GM19240 (cell line): ENCODE results near the gene XXYLT1.
"Not testable (repeated sequence)": the region's sequence is repeated elsewhere in the genome, so short reads cannot be mapped to it uniquely, and the experiment has no call there.

Experiments used
- DNase-seq: peaks from one replicate; pipeline ENCODE4 v3.0.0; 2011; ENCODE audit warnings: low spot score; ENCODE audit not compliant: insufficient read length

XXYLT1 gene

DNA sequence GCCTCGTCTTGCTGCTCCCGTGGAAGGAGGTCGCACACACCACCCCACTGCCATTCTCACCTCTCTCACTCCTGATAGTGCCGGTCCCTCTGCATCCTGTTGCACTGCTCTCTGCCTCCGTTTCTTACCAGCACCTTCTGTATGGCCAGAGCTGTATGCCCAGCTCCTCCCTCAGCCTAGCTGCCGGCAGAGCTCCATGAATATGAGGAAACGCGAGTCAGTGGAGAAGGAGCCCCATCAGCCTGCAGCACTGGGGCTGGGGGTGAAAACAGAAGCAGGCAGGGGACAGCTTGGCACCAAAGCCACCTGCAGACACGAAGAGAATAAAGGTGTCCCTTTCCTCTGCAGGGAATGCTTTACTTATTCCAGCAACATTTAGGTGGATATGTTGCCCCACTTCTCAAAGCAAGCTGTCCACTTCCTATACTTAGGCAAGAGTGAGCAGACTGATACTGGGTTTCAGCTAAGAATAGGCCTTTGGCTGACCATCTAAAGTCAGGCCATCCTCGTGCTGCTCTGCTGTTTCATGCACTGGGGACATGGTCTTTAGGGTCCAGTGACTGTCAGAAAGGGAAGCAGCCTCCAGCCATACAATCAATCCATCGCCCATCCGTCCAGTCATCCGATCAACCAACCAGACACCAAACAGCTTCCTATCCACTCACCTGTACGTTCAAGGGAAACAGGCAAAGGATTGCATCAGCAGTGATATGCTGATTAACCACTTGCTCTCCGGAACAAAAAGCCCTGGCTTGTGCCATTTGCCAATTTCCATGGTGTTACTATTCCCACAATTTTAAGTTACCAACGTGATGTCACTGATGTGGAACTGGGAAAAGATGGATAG is 222.7 kb downstream of the XXYLT1 start:
- no peak for DNase-seq

DNA sequence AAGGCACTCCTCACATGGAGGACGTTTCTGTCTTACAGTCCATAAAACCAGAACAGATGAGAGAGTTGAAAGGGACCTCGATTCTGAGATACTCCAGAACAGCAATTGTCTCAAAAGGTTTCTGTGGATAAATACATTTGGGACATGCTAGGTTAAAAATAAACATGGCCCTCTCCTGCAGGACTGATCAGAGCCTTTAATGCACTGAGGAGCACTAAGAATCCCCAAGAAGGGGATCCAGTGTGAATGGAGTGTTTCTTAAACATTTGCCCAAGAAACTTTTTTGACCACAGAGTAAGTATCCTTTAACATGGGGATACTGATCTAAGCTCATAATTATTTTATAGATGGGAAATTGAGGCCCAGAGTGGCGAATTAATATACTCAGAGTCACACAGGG is 223.4 kb downstream of the XXYLT1 start:
- no peak for DNase-seq

DNA sequence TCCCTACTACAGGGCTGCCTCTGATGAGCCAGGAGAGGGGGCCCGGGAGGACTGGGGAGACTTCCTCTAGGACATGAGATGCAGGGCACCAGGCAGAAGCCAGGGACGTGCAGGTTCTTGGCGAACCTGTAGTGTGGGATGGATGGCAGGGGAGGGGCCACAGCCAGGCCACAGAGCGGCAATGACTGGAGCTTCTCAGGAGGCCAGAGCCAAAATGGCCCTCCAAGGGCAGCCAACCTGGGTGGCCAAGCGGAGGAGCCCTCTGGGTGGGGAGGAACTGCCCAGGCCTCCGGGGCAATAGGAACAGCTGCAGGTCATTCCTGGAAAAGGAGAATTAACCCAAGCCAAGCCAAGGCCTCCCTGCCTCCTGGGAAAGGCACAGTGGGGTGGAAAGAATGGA is 224.5 kb downstream of the XXYLT1 start:
- no peak for DNase-seq

DNA sequence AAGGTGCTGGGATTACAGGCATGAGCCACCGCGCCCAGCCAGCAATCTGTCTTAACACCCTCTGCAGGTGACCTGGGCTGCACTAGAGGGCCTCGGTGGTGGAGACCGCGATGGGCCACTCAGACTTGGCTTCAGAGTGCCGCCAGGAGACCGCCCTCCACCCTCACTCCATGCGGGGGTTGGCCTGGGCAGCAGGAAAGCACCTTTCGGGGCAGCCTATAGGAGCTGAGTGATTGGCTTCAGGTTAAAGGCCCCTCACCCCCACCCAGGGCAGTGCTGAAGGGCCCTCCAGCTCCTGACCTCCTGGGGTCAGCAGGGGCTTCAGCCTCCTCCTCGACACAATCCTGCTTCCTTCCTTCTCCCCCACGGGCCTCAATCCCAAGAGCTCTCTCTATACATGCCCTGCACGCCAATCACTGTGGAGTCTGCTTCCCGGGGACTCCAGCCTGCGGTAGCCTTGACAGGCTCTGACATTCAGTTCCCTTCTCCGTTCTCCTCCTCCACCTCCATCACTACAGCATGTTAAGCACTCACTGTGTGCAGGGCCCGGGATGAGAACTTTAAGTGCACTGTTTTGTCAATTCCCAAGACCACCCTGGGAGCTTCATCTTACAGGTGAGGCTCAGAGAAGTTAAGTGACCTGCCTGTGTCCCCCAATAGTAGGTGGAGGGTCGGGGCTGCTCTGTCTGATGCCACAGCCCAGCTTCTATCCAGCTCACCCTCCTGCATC is 225.3 kb downstream of the XXYLT1 start:
- no peak for DNase-seq

DNA sequence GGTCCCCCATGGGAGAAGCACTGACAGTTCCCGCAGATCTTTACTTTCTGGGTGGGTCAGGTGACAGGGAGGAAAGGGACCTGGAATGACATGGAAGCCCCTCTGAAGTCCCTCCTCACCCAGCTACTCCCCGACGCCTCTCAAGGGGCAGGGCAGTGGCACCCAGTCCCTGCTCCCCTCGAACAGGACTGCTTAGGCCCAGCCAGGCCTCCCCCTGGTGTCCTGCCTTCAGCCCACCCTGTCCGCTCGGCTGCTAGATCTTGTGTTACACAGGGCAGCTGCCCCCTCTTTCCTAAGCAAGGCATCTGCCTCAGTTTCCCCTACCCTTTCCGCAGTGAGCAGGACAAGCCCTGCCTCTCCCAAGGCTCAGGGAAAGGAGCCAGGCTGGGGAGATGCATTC is 226.5 kb downstream of the XXYLT1 start:
- no peak for DNase-seq

DNA sequence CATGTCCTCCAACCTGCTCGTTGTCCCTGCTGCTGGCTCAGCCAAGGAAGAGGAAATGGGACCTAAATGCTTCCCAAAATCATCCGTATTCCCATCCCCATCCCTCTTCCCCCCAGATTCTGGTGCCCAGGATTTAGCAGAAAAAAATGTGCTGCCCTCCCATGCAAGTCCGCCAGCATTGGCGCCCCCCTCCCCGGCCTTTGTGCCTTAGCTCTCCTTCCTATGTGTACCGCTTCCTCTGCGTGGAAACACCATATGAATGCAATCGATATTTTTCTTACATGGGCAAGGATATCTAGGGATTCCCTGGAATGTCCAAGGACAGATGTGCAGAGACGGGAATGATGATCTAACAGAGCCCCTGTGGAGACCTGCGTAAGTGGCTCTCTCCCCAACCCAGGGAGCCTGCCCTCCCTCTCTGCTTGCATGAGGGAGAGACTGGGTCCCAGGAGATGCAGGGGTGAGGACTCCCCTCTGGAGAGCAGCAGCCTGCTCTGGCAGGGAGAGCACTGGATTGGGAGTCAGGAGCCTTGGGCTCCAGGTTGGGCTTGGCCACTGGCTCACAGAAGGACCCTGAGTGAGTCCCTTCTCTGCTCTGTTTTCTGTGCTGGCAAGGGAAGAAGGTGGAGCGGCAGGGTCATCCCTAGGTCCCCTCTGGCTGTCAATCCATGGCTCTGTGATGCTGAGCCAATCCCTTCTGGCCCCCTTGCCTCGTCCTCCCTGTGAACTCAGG is 227.2 kb downstream of the XXYLT1 start:
- no peak for DNase-seq

DNA sequence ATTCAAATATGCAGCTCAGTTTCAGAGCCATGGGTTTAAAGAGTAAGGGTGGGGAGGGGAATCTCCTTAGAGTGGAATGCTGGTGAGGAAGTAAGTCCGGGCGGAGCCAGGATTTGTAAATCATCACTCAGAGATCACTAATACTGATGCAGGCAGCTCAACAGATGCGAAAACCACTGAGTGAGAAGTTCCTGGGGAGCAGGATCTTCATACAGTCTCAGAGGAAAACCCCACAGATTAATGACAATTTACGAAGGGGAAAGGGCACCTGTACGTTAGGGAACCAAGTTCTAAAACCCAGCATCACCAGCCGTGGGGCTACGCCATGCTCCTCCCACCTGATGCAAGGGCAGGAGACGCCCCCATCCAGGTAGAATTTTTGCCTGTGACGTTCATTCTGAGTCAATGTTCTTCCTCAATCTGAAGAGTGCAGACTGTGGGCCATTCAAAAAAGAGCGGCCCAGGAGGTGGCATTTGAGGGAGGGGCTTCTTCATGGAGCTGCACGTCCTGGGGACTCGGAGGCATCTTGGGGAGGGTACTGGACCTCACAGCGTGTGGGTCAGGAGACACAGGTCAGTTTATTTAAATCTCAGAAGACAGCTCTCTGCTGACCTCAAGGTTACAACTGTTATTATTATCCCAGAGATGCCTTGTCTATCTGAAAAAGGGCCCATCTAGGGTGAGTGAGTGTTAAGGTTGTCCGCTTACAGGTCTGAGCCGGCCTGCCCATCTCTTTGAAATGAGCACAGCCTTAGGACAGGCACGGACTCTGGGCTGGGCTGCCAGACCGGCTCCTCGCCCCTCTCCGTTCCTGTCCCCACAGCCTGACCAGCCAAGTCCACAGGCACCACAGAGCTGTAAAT is 228.0 kb downstream of the XXYLT1 start:
- DNase-seq: no peak

DNA sequence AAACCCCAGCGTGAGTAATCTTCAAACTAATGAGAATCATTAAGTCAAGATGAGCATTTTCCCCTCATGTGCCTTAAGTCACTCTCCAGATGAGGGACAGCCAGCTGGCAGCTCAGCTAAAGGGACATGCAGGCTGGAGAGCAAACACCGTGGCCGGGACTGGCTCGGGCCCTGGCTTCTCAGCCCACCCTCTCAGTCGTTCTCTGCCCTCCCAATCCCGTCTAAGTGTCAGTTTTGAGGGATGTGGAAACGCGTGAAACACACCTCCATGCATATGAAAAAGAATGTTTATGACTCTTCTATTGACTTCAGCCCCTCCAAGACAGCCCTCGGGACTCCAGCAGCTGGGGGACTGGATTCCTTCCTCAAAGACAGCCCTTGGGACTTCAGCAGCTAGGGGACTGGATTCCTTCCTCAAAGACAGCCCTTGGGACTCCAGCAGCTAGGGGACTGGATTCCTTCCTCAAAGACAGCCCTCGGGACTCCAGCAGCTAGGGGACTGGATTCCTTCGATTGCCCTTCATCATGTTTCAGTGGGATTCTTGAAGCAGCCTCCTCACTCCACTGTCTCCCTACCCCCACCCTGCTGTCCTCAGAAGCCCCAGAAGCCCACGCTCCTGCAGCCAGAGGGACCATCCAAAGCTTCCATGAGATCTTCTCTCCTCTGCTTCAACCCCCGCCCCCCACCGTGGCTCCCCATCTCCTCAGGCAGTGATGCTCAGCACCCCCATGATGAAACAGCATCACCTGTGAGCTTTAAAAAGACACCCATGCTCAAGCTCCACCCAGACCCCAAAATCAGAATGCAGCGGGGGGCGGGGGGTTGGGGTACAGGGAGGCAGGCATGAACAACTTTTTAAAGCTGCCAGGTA is 228.9 kb downstream of the XXYLT1 start:
- no peak for DNase-seq

DNA sequence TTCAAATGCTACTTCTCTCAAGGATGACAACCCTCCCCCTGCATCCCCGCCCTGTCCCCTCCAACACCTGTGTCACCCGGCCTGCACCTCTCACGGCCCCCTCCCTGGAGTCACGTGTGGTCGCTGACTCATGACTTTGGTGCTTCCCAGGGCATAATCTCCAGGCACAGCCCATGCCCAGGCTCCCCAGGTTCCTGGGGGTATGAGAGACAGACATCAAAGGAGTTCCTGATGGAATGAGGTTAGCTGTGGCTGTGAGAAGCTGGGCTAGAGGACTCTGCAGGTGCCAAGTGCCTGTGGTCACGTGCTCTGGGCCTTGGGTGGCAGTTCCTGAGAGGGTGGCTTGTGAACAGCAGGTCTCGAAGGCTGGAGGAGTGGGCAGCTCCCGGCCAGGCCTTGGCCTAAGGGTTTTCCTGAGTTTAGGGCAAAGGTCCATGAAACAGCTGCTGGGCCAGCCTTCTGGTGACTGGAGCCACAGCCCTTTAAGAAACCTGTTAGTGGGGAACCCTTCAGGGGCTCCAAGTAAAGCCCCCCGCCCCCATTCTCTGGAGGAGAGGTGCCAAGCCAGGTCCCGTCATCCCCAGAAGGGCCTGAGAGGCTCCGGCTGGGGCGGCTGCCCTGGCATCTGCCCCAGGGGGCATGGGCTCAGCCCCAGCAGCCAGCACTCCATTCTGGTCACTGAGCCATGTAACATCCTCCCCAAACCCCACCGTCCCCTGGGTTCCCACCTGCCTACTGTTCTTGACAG is 230.0 kb downstream of the XXYLT1 start:
- no peak for DNase-seq

DNA sequence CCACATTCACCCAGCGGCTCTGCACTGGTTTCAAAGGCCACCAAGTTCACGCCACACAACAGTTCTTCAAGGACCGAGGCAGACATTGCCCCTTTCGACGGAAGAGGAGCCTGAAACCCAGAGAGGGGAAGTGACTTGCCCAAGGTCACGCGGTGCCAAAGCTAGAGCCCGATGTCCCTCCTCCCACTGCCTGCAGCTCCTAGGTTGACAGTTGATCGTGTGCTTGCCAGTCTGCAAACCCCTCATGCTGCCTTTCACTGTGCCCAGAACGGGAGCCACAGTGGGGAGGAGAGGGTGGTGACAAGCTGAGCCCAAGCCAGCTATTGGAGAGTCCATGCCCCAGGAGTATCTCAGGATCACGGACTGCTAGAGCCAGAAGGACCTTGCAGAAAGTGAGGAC is 230.9 kb downstream of the XXYLT1 start:
- no peak for DNase-seq

DNA sequence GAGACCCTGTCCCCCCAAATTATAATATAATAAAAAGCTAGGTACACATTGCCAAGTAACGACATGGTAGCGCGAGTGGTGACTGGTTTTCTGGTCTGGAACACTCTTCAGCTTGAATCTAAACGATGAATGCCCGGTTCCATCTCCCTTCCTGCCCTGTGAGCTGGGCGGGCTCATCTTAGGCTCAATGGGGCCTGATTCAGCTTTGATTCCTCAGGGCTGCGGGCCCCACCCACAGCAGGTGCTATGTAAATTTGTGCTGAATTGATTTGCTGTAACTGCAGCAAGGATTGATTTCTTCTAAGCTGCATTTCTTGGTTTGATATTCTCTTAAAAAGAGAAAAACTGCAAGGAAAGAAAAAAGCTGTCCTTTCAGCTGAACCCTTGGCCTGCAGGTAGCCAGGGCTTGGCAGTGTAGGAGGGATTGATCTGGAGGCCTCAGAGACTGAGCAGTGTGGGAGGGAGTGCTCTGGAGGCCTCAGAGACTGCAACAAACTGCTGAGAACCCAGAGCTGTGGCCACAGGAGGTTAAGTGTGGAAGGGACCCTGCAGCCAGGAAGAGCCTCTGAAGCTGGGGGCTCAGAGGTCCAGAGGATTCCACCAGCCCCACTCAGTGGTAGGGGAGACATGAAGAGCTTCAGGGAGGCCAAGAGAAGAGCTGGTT is 231.6 kb downstream of the XXYLT1 start:
- no peak for DNase-seq

DNA sequence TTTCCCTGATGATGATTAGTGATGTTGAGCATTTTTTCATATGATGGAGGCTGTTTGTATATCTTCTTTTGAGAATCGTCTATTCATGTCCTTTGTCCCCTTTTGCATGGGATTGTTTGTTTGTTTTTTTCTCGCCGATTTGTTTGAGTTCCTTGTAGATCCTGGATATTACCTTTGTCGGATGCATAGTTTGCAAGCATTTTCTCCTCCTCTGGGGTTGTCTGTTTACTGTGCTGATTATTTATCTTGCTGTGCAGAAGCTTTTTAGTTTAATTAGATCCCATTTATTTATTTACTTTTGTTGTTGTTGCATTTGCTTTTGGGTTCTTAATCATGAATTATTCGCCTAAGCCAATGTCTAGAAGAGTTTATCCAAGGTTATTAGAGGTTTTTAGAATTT is 232.8 kb downstream of the XXYLT1 start:
- no peak for DNase-seq

DNA sequence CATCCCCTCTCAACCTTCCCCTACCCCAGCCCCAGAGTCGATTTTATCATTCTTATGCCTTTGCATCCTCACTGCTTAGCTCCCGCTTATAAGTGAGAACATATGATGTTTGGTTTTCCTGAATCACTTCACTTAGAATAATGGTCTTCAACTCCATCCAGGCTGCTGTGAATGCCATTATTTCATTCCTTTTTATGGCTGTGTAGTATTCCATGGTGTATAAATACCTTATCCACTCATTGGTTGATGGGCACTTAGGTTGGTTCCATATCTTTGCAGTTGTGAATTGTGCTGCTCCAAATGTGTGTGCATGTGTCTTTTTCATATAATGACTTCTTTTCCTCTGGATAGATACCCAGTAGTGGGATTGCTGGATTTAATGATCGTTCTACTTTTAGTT is 233.4 kb downstream of the XXYLT1 start:
- DNase-seq: not testable (repeated sequence)

DNA sequence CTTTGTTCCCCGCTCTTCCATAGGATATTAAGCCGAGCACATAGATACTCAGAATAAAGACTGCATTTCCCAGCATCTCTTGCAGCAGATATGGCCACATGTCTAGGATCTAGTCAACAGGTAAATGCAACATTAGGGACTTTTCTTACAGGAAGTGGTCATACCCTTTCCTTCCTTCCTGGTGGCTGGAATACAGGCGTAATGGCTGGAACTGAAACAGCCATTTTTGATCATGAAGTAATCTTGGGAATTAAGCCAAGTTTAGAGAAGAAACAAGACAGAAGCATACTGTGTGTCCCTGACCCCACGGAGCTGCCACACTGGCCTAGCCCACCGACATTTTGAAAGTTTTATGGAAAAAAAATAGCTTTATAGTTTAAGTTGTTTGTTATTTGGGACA is 234.0 kb downstream of the XXYLT1 start:
- DNase-seq: no peak

DNA sequence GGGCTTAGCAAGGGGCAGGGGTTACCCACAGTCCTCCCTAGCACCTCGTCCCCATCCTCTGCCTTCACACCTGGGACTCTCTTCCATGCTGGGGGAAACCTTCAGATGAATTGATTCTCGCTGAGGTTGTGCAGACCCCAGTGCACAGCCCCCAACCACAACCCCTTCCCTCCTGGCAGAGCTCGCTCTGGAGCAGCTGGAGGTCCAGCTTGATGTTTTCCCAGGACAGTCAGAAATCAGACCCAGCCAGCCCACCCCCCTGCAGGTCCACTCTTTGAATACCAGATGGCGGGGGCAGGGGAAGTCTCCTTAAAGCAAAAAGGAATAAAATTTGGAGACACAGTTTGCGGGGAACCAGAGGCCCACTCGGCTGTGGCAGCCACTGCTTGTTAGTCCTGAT is 234.4 kb downstream of the XXYLT1 start:
- no peak for DNase-seq

DNA sequence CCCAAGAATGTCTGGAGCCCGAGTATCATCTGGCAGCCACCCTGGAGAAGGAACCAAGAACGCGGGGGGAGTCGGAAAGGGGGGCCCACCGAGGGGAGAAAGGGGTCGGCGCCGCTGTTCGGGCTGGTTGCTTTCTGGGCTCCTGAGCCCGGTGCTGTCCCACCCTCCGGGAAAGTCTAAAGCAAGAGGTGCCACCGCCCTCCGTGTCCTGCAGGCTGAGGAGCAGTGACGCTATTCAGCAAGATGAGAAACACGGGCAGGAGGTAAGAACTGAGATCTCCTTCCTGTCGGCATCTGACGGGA is 234.8 kb downstream of the XXYLT1 start:
- DNase-seq: no peak

DNA sequence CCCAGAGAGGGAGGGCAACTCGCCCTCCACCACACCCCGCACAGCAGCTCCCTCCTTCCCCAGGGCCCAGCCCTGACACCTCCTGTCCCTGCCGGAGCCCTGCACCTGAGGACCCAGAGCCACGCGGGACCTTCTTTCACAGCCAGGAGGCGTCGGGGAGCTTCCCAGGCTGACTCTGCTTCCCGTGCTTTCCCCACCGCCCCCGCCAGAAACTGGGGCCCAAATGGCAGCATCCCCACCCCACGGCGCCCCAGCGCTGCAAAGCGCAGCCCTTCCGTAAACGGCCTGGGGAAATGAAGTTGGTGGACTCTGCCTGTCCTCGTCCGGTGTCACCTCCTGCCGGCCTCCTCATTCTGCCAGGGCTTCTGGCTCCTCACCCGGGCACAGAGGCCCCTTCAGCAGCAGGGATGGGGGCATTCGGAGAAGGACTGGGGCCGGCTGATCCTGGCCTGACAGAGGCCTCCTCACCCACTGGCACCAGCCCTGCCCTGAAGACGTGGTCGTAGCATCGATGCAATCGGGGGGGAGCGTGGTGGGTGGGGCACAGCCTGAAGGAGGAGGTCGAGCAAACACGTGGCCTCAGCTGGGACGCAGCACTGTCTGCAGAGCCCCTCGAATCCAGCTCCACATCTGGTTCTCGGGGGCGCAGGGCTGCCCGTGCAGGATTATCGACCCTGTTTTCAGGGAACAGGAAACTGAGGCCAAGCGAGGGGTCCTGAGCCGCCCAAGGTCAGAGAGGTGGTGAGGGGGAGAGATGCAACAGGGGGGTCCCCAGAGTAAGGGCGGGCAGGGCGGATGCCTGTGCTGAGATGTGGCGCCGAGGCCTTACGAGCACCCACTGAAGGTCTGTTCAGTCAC is 235.4 kb downstream of the XXYLT1 start:
- no peak for DNase-seq

DNA sequence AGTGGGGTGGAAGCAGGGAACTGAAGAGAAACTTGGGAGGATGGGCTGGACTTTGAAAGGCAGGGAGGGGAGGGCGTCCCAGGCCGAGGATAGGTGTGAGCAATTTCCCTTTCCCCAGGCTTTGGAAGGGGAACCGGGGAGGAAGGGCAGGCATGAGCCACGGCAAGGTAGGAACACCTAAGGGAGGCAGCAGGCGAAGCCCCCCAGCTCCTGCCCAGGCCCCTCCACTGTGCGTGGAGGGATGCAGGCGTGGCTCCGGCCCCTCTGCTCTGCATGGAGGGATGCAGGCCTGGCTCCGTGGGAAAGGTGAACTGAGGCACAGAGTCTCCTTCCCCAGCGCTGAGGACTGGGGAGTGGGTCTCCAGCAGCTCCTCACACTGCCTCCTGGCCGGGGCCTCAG is 236.4 kb downstream of the XXYLT1 start:
- DNase-seq: no peak
